ENCODE data around the gene STAT3.

The STAT3 gene

DNA sequence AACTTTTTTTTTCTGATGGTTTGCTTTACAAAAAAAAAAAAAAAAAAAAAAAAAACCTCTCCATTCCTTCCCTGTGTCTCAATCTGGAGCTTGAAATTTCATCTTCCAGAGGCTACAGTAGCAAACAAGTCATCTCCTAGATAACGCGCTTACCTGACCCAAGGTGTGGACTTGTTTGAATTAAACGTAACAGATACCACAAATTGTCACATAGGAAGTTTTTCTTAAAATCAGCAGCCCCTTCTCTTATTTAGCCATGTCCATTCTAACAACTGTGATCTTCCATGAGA is 114.0 kb downstream of the STAT3 start:
- TF ChIP-seq CTCF (IDR thresholded peaks at IDR 0.05), result no peak

GRCh38 chr17:42273474-42274252 is 114.6 kb downstream of the STAT3 start:
- TF ChIP-seq CTCF (IDR thresholded peaks at IDR 0.05), result no peak

- no peak for TF ChIP-seq CTCF (IDR thresholded peaks at IDR 0.05)
These were observed 115.9 kb downstream of the STAT3 start for GRCh38 chr17:42272162-42272907.

- no peak for TF ChIP-seq CTCF (IDR thresholded peaks at IDR 0.05)
These were observed 116.5 kb downstream of the STAT3 start for GRCh38 chr17:42271779-42272035.

DNA sequence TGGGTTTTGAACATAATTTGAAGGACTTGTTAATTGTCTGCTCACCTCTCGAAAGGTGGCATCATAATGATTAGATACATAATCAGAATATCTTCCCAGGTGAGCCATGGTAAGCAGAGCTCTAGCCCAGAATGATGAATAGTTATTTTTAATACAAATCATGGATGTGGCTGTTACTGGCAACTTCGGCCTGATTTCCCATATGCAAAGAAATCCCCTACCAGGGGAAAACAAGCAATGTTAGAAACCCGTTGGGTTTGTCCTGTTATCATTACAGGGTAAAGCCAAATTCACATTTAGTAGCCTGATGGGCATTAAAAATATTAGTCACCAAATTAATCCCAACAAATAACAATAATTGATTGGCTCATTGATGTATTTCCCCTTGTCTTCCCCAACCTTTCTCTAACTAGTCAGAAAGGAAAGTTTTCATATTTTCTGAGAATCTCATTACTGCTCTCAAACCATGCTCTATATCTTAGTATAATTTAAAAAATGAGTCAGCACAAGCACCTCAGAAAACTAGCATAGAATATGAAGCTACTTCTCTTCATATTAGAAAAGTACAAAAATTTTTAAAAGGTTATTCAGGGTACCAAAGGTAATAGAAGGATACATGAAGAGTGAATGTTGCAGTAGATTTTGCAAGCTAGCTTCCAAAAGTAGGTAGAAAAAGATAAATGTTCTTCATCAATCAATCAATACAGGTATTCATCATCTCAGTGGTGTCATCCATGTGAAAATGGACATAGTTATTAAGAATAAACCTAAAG is 117.0 kb downstream of the STAT3 start:
- no peak for TF ChIP-seq CTCF (IDR thresholded peaks at IDR 0.05)

DNA sequence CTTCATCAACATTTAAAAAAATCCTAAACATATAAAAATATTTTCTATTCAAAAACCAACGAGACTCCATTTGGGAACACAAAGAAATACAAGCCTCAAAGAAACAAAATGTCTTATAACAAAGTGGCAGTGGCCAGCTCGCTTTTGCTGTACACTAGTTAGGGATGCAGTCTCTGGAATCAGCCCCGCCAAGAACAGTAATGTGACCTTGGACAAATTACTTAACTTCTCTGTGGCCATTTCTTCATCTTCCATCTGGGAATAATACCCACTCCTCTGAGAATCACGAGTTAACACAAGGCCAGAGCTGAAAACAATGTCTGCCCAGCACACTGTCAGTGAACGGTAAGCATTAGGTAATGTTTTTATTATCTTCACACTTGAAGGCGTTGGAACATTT is 117.6 kb downstream of the STAT3 start:
- no peak for TF ChIP-seq CTCF (IDR thresholded peaks at IDR 0.05)

DNA sequence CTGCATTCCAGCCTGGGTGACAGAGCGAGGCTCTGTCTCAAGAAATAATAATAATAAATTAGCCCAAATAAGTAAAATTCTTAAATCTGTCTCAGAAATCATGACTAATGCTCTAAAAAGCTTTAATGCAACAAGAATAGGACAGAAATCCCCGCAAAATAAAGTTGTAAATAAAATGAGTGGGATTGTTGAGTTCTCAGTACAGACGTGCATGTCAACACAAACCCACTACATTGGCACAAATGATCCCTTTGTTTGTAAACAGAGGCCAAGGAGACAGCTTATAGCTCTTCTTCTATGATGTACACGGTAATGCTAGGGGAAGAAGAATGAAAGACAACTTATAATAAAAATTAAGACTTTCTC is 118.1 kb downstream of the STAT3 start:
- TF ChIP-seq CTCF (IDR thresholded peaks at IDR 0.05), result no peak
